ENCODE results near the gene SBK3. TPM values are rescaled to one million over a fixed set of nuclear protein-coding genes. Genes with fewer than 3 reads are reported as not detected.

SBK3 gene
- total and polyA plus RNA-seq, 2 donors (not counting 1 experiment from before 2014, with no cell fraction given) = not detected

DNA sequence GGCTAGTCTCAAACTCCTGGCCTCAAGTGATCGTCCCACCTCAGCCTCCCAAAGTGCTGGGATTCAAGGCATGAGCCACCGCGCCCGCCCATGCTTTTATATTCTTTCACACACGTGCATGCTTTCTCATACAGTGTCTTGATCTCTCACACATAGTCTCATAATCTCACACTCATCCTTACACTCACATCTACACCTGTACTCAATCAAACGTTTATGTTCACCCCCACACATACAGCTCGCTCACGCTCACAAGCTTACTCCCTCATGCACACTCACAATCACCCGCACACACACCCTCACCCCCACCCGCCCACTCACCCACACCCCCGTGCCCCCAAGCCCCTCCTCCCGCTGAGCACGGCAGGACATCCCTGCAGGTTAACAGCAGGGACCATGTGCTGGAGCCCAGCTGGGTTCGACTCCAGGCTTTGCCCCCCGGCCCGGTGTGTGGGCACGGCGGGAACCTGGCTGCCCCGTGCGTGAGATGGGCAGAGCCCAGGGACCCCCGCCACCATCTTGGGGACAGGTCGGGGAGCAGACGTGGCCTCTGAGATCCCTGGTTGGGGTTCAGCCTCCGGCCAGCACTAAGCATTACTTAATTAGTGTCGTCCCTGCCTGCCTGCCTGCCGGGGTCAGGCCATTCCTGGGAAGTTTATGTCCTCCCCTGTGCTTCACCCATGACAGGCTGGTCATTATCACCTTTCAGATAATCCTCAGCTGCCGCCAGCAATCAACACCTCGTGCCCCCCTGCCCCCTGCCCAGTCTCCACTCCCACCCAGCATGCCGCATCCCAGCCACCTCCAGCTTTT lies 19.8 kb downstream of the SBK3 start:
- 86% methylated on average over 25 of the region's 29 CpGs for whole genome bisulfite sequencing (ENCODE audit: insufficient coverage)
- H3K9ac ChIP-seq (ENCODE audit: low read length) = no peak overlapping the region
- no peaks in the 10 kb centered on the region for H3K4me1 Mint-ChIP-seq
- no peaks in the 10 kb centered on the region for H3K27me3 ChIP-seq (replicated peaks in 1 of 4; ENCODE audit: control extremely low read depth in 1 of 4, control insufficient read depth in 3 of 4, insufficient read depth in 4 of 4, low read length in 3 of 4)
- H3K79me2 ChIP-seq (ENCODE audit: control insufficient read depth, insufficient read depth, low read length) = no peaks in the 10 kb centered on the region
- DNase-seq (no peak), ATAC-seq (ENCODE audit: low read depth) (no peak)
- no peak overlapping the region for H3K4me3 ChIP-seq (ENCODE audit: control extremely low read depth in 1 of 5, extremely low read depth in 1 of 5, insufficient read depth in 1 of 5, low read depth in 2 of 5, low read length in 4 of 5)
- intact Hi-C loops (cut with micrococcal nuclease) = no loop called here
- peaks cover 0 to 4% (median 0%) of the 10 kb centered on the region in 3 donors for H3K9me3 ChIP-seq (ENCODE audit: control extremely low read depth in 1 of 3, control insufficient read depth in 2 of 3, insufficient read depth in 1 of 3, low read length in 2 of 3)
- ChIA-PET POLR2A (no interaction called here), CTCF (no interaction called here)
- no peaks in the 10 kb centered on the region for H4K20me1 ChIP-seq (ENCODE audit: control insufficient read depth, insufficient read depth, low read length, poor library complexity, severe bottlenecking)
- no peaks in the 10 kb centered on the region for H3K4me1 ChIP-seq (ENCODE audit: control insufficient read depth in 2 of 2, insufficient read depth in 2 of 2, low read length in 2 of 2)
- H3K4me3 Mint-ChIP-seq = no peak overlapping the region
- H3K36me3 ChIP-seq (replicated peaks in 1 of 2; ENCODE audit: control extremely low read depth in 1 of 2, control insufficient read depth in 1 of 2, extremely low read depth in 1 of 2, insufficient read depth in 2 of 2, low read length in 1 of 2) = no peaks in the 10 kb centered on the region
- no peak overlapping the region for H3K27ac ChIP-seq (ENCODE audit: low read length in 2 of 2)
- no peak overlapping the region for H3K4me2 ChIP-seq (replicated peaks; ENCODE audit: low read depth, low read length, poor library complexity, severe bottlenecking)
- H3K27me3 Mint-ChIP-seq = peaks cover 10% of the 10 kb centered on the region
- no peak overlapping the region for H2AFZ ChIP-seq (ENCODE audit: insufficient read depth, low read depth, low read length, poor library complexity, severe bottlenecking)
- H3K9me3 Mint-ChIP-seq (ENCODE audit: insufficient read depth) = no peaks in the 10 kb centered on the region
- TF ChIP-seq EZH2 (IDR thresholded peaks at IDR 0.05; ENCODE audit: borderline replicate concordance, insufficient read depth, low read depth, low read length, poor library complexity, severe bottlenecking) = no peak
- TF ChIP-seq, protein P1, sequence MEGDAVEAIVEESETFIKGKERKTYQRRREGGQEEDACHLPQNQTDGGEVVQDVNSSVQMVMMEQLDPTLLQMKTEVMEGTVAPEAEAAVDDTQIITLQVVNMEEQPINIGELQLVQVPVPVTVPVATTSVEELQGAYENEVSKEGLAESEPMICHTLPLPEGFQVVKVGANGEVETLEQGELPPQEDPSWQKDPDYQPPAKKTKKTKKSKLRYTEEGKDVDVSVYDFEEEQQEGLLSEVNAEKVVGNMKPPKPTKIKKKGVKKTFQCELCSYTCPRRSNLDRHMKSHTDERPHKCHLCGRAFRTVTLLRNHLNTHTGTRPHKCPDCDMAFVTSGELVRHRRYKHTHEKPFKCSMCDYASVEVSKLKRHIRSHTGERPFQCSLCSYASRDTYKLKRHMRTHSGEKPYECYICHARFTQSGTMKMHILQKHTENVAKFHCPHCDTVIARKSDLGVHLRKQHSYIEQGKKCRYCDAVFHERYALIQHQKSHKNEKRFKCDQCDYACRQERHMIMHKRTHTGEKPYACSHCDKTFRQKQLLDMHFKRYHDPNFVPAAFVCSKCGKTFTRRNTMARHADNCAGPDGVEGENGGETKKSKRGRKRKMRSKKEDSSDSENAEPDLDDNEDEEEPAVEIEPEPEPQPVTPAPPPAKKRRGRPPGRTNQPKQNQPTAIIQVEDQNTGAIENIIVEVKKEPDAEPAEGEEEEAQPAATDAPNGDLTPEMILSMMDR (IDR thresholded peaks at IDR 0.05) = no peak
- no peak overlapping the region for H3K27ac Mint-ChIP-seq

DNA sequence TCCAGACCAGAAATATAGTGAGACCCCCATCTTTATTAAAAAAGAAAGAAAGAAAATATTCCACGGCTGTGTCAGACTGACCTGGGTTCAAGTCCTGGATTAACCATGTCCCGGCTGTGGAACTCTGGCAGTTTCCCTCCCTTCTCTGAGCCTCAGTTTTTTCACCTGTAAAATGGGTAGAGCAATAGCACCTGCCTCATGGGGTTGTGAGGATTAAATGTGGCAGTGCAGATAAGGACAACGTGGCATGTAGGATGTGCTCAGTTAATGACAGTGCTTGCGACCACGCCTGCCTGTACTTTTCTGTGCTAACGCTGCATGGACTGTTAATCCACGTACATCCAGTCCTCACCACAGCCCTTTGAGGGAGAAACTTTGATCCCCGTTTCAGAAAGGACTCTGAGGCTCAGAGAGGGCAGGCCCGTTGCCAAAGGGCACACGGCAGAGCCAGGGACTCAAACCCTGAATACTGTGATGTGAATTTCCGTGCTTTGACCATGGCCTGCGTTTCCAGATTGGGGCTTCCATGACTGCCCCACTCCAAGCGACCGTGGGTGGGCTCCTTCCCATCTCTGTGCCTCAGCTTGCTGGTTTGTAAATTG lies 24.6 kb downstream of the SBK3 start:
- Histone ChIP-seq H3K36me3 (replicated peaks in 1 of 2; ENCODE audit: control extremely low read depth in 1 of 2, control insufficient read depth in 1 of 2, extremely low read depth in 1 of 2, insufficient read depth in 2 of 2, low read length in 1 of 2) (no peaks in the 10 kb centered on the region), H3K27me3 (replicated peaks in 1 of 4; ENCODE audit: control extremely low read depth in 1 of 4, control insufficient read depth in 3 of 4, insufficient read depth in 4 of 4, low read length in 3 of 4) (no peaks in the 10 kb centered on the region), H3K4me1 (ENCODE audit: control insufficient read depth in 2 of 2, insufficient read depth in 2 of 2, low read length in 2 of 2) (peaks cover 4 to 11% of the 10 kb centered on the region in 2 donors), H3K9ac (ENCODE audit: low read length) (no peak overlapping the region), H4K20me1 (ENCODE audit: control insufficient read depth, insufficient read depth, low read length, poor library complexity, severe bottlenecking) (no peaks in the 10 kb centered on the region), H3K79me2 (ENCODE audit: control insufficient read depth, insufficient read depth, low read length) (no peaks in the 10 kb centered on the region), H3K9me3 (ENCODE audit: control extremely low read depth in 1 of 3, control insufficient read depth in 2 of 3, insufficient read depth in 1 of 3, low read length in 2 of 3) (peaks cover 0 to 4% (median 0%) of the 10 kb centered on the region in 3 donors), H3K4me3 (ENCODE audit: control extremely low read depth in 1 of 5, extremely low read depth in 1 of 5, insufficient read depth in 1 of 5, low read depth in 2 of 5, low read length in 4 of 5) (no peak overlapping the region), H3K27ac (ENCODE audit: low read length in 2 of 2) (no peak overlapping the region), H3K4me2 (replicated peaks; ENCODE audit: low read depth, low read length, poor library complexity, severe bottlenecking) (no peak overlapping the region), H2AFZ (ENCODE audit: insufficient read depth, low read depth, low read length, poor library complexity, severe bottlenecking) (no peak overlapping the region)
- 91% methylated on average over 12 of the region's 14 CpGs for WGBS (ENCODE audit: insufficient coverage)
- no peak overlapping the region for H3K27ac Mint-ChIP-seq
- intact Hi-C loops (cut with micrococcal nuclease) = no loop called here
- H3K9me3 Mint-ChIP-seq (ENCODE audit: insufficient read depth) = no peaks in the 10 kb centered on the region
- H3K4me3 Mint-ChIP-seq = no peak overlapping the region
- DNase-seq (no peak), ATAC-seq (ENCODE audit: low read depth) (no peak)
- POLR2A ChIA-PET = no interaction called here
- peaks cover 10% of the 10 kb centered on the region for H3K27me3 Mint-ChIP-seq
- CTCF ChIA-PET = interaction anchor here (1.1 to 1.2 kb wide), 2 partner anchors 111 to 112 kb away, joined by 4 to 11 read pairs; no protein-coding TSS in a partner anchor
- H3K4me1 Mint-ChIP-seq = peaks cover 9% of the 10 kb centered on the region
- no peak for TF ChIP-seq EZH2 (IDR thresholded peaks at IDR 0.05; ENCODE audit: borderline replicate concordance, insufficient read depth, low read depth, low read length, poor library complexity, severe bottlenecking)

Measured in B cell (primary cell).